ENCODE results near the gene PPARG. TPM values are rescaled to one million over a fixed set of nuclear protein-coding genes. Genes with fewer than 3 reads are reported as not detected.

PPARG gene
- total RNA-seq, result 3.0 TPM

DNA sequence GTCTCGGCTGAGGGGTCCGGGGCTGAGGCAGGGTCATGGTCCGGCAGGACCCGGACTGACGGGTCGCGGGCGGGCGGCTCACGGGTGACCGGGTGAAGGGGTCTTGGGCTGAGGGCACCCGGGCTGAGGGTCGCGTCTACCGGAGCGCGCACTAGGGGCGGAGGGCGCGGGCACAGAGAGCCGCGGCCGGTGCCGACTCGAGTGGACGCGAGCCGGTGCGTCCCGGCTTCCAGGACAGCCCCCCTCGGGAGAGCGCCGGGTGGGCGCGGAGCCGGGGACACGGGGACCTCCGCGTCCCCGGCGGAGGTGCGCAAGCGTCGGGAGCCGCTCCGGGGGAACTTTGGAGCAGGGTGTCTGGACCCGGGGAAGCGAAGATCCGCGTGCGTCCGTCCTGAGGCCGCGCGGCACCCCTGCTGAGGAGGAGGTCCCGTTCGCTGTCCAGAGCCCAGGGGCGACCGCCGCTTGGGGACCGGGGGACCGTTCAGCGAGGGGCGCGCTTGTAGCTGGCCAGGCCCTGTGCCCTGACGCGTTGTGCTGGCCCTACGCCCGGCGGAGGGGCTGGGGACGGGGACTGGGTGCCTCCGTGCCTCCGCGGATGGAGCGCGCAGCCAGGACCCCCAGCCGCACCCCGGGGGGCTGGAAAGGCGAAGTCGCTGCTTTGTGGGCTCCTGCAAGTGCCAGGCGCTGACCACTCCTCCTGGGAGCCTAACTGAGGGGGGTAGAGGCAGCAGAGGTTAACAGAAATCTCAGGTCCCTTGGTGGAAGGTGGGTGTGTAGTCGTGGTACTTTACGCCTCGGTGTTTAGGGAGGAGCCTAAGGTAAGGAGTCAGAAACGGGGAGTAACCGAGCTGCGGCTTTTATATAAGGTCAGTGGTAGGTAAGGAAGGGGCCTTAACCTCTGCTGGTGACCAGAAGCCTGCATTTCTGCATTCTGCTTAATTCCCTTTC is at the start of gene PPARG:
TSS of gene PPARG (plus strand) at position 889 of the 948 bp plus-strand sequence. CDS start 90,642 bp downstream, outside the sequence.

Small RNAs within 50 kb of the gene (small RNA-seq; reads per million reads assigned to genes)
- gene AC091492.1, result not detected

Other genes starting within 250 kb of the PPARG start
- gene TIMP4, start 130.2 kb upstream of the PPARG start, total RNA-seq, result 11.1 TPM
- 33.4 TPM for gene TSEN2, start 195.4 kb downstream of the PPARG start, total RNA-seq